HFFc6 (cell line): ENCODE data around the gene RFX7. TPM values are rescaled to one million over a fixed set of nuclear protein-coding genes. Genes with fewer than 3 reads are reported as not detected.

Experiments
- DNase-seq: peaks from one replicate; pipeline ENCODE4 v3.0.0-alpha.2; 2018
- H3K27ac Mint-ChIP-seq: 2 replicates; pipeline ENCODE4 v1.8.0; 2020; ENCODE audit warnings: mild to moderate bottlenecking, mixed read lengths
- H3K27me3 Mint-ChIP-seq: 2 replicates; pipeline ENCODE4 v1.8.0; 2021; ENCODE audit warnings: mild to moderate bottlenecking, moderate library complexity, mixed read lengths; ENCODE audit not compliant: insufficient read depth
- H3K36me3 Mint-ChIP-seq: 2 replicates; pipeline ENCODE4 v1.8.0; 2021; ENCODE audit warnings: low read depth, mixed read lengths
- H3K4me1 Mint-ChIP-seq: 2 replicates; pipeline ENCODE4 v1.8.0; 2020; ENCODE audit warnings: low read depth, mixed read lengths
- H3K4me3 Mint-ChIP-seq: 2 replicates; pipeline ENCODE4 v1.8.0; 2020; ENCODE audit warnings: mild to moderate bottlenecking, moderate library complexity, mixed read lengths
- H3K9me3 Mint-ChIP-seq: 2 replicates; pipeline ENCODE4 v1.8.0; 2020; ENCODE audit warnings: mild to moderate bottlenecking, mixed read lengths
- total RNA-seq, 6 experiments: library from RNA; stranded (reverse); fragmentation: NEBNext Ultra II Directional; extraction: Animal tissue kit (Norgen Biotek cat#: 25700); gene quantifications; 2 replicates in 1 of 6; 3 replicates in 5 of 6; pipeline ENCODE4 v1.2.3, GENCODE V29; 2021
- TF ChIP-seq, protein P1 (sequence below): fragments of 200-600 bp; sonication (generic); IDR thresholded peaks from 2 replicates; pipeline ENCODE4 v1.5.0; 2021; ENCODE audit warnings: antibody characterized with exemption, mild to moderate bottlenecking

RFX7 gene
- total RNA-seq, 6 experiments from 2014 or later = 13.8 to 20.1 (median 16.5) TPM

GRCh38 chr15:56176996-56177395 lies 66.7 kb downstream of the RFX7 start:
- DNase-seq = no peak
- Mint-ChIP-seq H3K27me3 (no peaks in the 10 kb centered on the region; the same call in 1 of the 2 replicates), H3K4me3 (no peak overlapping the region), H3K36me3 (peaks cover 27% of the 10 kb centered on the region), H3K4me1 (peaks cover 34% of the 10 kb centered on the region), H3K9me3 (no peaks in the 10 kb centered on the region), H3K27ac (no peak overlapping the region; the same call in 1 of the 2 replicates)
- TF ChIP-seq, protein P1, sequence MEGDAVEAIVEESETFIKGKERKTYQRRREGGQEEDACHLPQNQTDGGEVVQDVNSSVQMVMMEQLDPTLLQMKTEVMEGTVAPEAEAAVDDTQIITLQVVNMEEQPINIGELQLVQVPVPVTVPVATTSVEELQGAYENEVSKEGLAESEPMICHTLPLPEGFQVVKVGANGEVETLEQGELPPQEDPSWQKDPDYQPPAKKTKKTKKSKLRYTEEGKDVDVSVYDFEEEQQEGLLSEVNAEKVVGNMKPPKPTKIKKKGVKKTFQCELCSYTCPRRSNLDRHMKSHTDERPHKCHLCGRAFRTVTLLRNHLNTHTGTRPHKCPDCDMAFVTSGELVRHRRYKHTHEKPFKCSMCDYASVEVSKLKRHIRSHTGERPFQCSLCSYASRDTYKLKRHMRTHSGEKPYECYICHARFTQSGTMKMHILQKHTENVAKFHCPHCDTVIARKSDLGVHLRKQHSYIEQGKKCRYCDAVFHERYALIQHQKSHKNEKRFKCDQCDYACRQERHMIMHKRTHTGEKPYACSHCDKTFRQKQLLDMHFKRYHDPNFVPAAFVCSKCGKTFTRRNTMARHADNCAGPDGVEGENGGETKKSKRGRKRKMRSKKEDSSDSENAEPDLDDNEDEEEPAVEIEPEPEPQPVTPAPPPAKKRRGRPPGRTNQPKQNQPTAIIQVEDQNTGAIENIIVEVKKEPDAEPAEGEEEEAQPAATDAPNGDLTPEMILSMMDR = no peak

- Mint-ChIP-seq H3K27me3 (no peaks in the 10 kb centered on the region; the same call in 1 of the 2 replicates), H3K27ac (peak overlapping the region; percentile 32), H3K36me3 (peaks cover 39% of the 10 kb centered on the region), H3K4me1 (peaks cover 36% of the 10 kb centered on the region), H3K9me3 (no peaks in the 10 kb centered on the region), H3K4me3 (no peak overlapping the region)
- DNase-seq = no peak
- TF ChIP-seq, protein P1 = no peak
These were observed 67.9 kb downstream of the RFX7 start for GRCh38 chr15:56175788-56176187.

GRCh38 chr15:56174649-56175048 lies 69.0 kb downstream of the RFX7 start:
- H3K36me3 Mint-ChIP-seq = peaks cover 43% of the 10 kb centered on the region
- no peaks in the 10 kb centered on the region; the same call in none of the 2 replicates for H3K27me3 Mint-ChIP-seq
- TF ChIP-seq, protein P1 = no peak
- no peaks in the 10 kb centered on the region for H3K9me3 Mint-ChIP-seq
- H3K27ac Mint-ChIP-seq = no peak overlapping the region
- H3K4me3 Mint-ChIP-seq = no peak overlapping the region
- no peak for DNase-seq
- peaks cover 36% of the 10 kb centered on the region for H3K4me1 Mint-ChIP-seq

- H3K4me3 Mint-ChIP-seq = no peak overlapping the region
- H3K27ac Mint-ChIP-seq = no peak overlapping the region
- DNase-seq = peak; percentile 2
- H3K4me1 Mint-ChIP-seq = peaks cover 28% of the 10 kb centered on the region
- no peaks in the 10 kb centered on the region for H3K9me3 Mint-ChIP-seq
- TF ChIP-seq, protein P1 = no peak
- H3K36me3 Mint-ChIP-seq = peaks cover 27% of the 10 kb centered on the region
- peaks cover 2% of the 10 kb centered on the region for H3K27me3 Mint-ChIP-seq
These were observed 75.3 kb downstream of the RFX7 start for GRCh38 chr15:56168394-56168793.

GRCh38 chr15:56165234-56165633 lies 78.4 kb downstream of the RFX7 start:
- Mint-ChIP-seq H3K27me3 (peaks cover 2% of the 10 kb centered on the region), H3K36me3 (no peaks in the 10 kb centered on the region), H3K4me3 (no peak overlapping the region), H3K4me1 (peaks cover 39% of the 10 kb centered on the region), H3K27ac (no peak overlapping the region), H3K9me3 (no peaks in the 10 kb centered on the region)
- TF ChIP-seq, protein P1 = no peak
- DNase-seq = no peak

DNA sequence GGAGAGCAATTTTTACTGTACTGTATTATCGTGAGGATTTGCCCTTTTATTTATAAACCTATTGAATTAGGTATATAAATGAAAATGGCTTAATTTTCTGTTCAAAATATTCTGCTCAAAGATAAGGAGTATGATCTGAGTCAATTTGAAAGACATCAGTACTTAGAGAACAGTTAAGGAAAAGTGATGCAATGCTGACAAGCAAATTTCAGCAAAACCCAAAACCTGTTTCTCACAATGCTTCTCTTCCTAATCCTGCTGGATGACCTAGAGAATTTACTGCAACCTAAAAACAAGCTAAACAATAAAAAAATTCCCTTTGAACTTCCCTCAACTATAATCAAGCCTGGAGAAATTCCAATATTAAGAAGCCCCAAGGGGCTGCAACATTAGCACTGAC lies 82.7 kb downstream of the RFX7 start:
- TF ChIP-seq, protein P1 = no peak
- DNase-seq = no peak
- H3K27ac Mint-ChIP-seq = no peak overlapping the region; the same call in 1 of the 2 replicates
- H3K9me3 Mint-ChIP-seq = no peaks in the 10 kb centered on the region
- H3K4me3 Mint-ChIP-seq = no peak overlapping the region
- peaks cover 9% of the 10 kb centered on the region for H3K36me3 Mint-ChIP-seq
- peaks cover 39% of the 10 kb centered on the region for H3K4me1 Mint-ChIP-seq
- H3K27me3 Mint-ChIP-seq = peaks cover 2% of the 10 kb centered on the region; the same call in 1 of the 2 replicates
